Measurements from ENCODE around the gene RP9. TPM values are rescaled to one million over a fixed set of nuclear protein-coding genes. Genes with fewer than 3 reads are reported as not detected.

The RP9 gene
- total and polyA plus RNA-seq, 2 of the 13 experiments (the other 11 are each of a cell fraction or from before 2014, with no cell fraction given), result 14.2 to 18.6 TPM

DNA sequence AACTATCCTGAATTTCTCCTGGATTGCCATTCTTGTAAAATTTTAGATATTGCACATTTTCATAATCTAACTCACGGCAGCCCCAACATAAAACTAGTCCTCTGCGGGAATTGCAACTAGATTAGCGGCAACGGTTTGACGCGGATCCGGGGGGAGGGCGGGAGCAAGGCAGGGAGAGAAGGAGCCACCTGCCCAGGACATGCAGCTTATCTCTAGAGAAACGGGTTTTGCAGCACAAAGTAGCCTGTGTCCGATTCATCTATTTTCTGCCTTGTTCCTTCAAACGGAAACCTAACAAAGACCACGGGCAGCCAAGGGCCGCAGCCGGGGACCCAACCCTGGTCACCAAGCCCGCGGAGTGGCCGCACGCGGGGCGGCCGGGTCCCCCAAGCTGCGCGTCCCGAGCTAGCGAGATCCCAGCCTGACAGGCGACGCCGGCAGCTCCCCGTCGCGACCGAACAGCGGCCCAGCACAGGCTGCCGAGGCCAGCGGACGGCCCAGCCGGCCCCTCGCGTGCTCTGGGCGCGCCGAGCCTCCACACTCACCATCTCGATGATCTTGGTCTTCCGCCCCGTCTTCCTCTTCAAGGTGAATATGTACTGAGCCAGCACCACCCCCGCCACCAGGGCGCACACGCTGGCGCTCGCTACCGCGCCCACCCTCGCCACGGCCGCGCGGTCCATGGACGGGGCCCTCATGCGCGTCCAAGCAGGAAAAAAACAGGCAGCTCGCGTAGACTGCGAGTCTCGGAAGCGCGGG is 47.0 kb downstream of the RP9 start, which contains the start of gene NT5C3A (continued):
- TF ChIP-seq ZNF234 (CRISPR knock-in tag; conservative IDR thresholded peaks at IDR 0.05) (0 out of 2 replicates have a peak, but pooled peaks have one; percentile 35), ZZZ3 (CRISPR knock-in tag; IDR thresholded peaks at IDR 0.05; ENCODE audit: borderline replicate concordance) (no peak), MED13 (CRISPR knock-in tag; IDR thresholded peaks at IDR 0.05) (no peak; the same call in 1 of the 2 replicates), FOXK1 (CRISPR knock-in tag; IDR thresholded peaks at IDR 0.05; ENCODE audit: borderline replicate concordance, low read depth) (no peak), ZNF101 (CRISPR knock-in tag; IDR thresholded peaks at IDR 0.05; ENCODE audit: borderline replicate concordance, low read depth) (no peak), ZSCAN21 (CRISPR knock-in tag; IDR thresholded peaks at IDR 0.05; ENCODE audit: borderline replicate concordance) (peak; percentile 43; the same call in 1 of the 2 replicates), POGZ (CRISPR knock-in tag; IDR thresholded peaks at IDR 0.05) (no peak), ZNF329 (CRISPR knock-in tag; IDR thresholded peaks at IDR 0.05; ENCODE audit: low read depth) (no peak; the same call in 1 of the 2 replicates), YEATS2 (CRISPR knock-in tag; IDR thresholded peaks at IDR 0.05; ENCODE audit: borderline replicate concordance) (no peak), NFYB (CRISPR knock-in tag; IDR thresholded peaks at IDR 0.05) (peak; percentile 7; the same call in 1 of the 2 replicates), ZSCAN30 (CRISPR knock-in tag; IDR thresholded peaks at IDR 0.05) (peak; percentile 85; the same call in 1 of the 2 replicates), SRSF4 (IDR thresholded peaks at IDR 0.05; ENCODE audit: low read depth, low read length, poor library complexity, severe bottlenecking) (no peak), RFX5 (IDR thresholded peaks at IDR 0.05; ENCODE audit: low read depth, low read length) (no peak), ZNF296 (CRISPR knock-in tag; conservative IDR thresholded peaks at IDR 0.05) (no peak), ARNT2 (CRISPR knock-in tag; IDR thresholded peaks at IDR 0.05; ENCODE audit: low read depth) (0 out of 2 replicates have a peak, but pooled peaks have one; percentile 63), TCF12 (IDR thresholded peaks at IDR 0.05) (no peak), TCF12 (CRISPR knock-in tag; IDR thresholded peaks at IDR 0.05) (no peak)
- TF ChIP-seq, protein P1, sequence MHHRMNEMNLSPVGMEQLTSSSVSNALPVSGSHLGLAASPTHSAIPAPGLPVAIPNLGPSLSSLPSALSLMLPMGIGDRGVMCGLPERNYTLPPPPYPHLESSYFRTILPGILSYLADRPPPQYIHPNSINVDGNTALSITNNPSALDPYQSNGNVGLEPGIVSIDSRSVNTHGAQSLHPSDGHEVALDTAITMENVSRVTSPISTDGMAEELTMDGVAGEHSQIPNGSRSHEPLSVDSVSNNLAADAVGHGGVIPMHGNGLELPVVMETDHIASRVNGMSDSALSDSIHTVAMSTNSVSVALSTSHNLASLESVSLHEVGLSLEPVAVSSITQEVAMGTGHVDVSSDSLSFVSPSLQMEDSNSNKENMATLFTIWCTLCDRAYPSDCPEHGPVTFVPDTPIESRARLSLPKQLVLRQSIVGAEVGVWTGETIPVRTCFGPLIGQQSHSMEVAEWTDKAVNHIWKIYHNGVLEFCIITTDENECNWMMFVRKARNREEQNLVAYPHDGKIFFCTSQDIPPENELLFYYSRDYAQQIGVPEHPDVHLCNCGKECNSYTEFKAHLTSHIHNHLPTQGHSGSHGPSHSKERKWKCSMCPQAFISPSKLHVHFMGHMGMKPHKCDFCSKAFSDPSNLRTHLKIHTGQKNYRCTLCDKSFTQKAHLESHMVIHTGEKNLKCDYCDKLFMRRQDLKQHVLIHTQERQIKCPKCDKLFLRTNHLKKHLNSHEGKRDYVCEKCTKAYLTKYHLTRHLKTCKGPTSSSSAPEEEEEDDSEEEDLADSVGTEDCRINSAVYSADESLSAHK (CRISPR knock-in tag; IDR thresholded peaks at IDR 0.05; ENCODE audit: borderline replicate concordance), result no peak
- TF ChIP-seq, protein P2, sequence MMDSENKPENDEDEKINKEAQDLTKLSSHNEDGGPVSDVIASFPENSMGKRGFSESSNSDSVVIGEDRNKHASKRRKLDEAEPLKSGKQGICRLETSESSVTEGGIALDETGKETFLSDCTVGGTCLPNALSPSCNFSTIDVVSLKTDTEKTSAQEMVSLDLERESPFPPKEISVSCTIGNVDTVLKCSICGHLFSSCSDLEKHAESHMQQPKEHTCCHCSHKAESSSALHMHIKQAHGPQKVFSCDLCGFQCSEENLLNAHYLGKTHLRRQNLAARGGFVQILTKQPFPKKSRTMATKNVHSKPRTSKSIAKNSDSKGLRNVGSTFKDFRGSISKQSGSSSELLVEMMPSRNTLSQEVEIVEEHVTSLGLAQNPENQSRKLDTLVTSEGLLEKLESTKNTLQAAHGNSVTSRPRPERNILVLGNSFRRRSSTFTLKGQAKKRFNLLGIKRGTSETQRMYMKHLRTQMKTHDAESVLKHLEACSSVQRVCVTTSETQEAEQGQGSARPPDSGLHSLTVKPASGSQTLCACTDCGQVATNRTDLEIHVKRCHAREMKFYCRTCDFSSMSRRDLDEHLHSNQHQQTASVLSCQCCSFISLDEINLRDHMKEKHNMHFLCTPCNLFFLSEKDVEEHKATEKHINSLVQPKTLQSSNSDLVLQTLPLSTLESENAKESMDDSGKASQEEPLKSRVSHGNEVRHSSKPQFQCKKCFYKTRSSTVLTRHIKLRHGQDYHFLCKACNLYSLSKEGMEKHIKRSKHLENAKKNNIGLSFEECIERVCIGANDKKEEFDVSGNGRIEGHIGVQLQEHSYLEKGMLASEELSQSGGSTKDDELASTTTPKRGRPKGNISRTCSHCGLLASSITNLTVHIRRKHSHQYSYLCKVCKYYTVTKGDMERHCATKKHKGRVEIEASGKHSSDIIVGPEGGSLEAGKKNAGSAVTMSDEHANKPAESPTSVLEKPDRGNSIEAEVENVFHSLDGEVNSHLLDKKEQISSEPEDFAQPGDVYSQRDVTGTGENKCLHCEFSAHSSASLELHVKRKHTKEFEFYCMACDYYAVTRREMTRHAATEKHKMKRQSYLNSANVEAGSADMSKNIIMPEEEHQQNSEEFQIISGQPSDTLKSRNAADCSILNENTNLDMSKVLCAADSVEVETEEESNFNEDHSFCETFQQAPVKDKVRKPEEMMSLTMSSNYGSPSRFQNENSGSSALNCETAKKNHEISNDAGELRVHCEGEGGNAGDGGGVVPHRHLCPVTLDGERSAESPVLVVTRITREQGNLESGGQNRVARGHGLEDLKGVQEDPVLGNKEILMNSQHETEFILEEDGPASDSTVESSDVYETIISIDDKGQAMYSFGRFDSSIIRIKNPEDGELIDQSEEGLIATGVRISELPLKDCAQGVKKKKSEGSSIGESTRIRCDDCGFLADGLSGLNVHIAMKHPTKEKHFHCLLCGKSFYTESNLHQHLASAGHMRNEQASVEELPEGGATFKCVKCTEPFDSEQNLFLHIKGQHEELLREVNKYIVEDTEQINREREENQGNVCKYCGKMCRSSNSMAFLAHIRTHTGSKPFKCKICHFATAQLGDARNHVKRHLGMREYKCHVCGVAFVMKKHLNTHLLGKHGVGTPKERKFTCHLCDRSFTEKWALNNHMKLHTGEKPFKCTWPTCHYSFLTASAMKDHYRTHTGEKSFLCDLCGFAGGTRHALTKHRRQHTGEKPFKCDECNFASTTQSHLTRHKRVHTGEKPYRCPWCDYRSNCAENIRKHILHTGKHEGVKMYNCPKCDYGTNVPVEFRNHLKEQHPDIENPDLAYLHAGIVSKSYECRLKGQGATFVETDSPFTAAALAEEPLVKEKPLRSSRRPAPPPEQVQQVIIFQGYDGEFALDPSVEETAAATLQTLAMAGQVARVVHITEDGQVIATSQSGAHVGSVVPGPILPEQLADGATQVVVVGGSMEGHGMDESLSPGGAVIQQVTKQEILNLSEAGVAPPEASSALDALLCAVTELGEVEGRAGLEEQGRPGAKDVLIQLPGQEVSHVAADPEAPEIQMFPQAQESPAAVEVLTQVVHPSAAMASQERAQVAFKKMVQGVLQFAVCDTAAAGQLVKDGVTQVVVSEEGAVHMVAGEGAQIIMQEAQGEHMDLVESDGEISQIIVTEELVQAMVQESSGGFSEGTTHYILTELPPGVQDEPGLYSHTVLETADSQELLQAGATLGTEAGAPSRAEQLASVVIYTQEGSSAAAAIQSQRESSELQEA (CRISPR knock-in tag; IDR thresholded peaks at IDR 0.05; ENCODE audit: not compliant biosample characterization), result peak; percentile 63
